Measurements from ENCODE around the gene ARVCF. TPM values are rescaled to one million over a fixed set of nuclear protein-coding genes. Genes with fewer than 3 reads are reported as not detected.

Gene ARVCF
- total and polyA plus RNA-seq, 2 donors (not counting 3 experiments of a cell fraction or from before 2014, with no cell fraction given), result 81.3 to 105 TPM

GRCh38 chr22:20004464-20004863, 12.2 kb downstream of the ARVCF start:
- H3K36me3 ChIP-seq (ENCODE audit: control insufficient read depth in 2 of 2, extremely low read depth in 1 of 2, insufficient read depth in 2 of 2, low read length in 2 of 2), result no peaks in the 10 kb centered on the region

More at GRCh38 chr22:20004464-20004863, 12.2 kb downstream of the ARVCF start:
- H3K9me1 ChIP-seq (replicated peaks; ENCODE audit: control insufficient read depth, extremely low read depth, insufficient read depth, low read length), result no peaks in the 10 kb centered on the region
- H3K27ac ChIP-seq (ENCODE audit: insufficient read depth, low read depth, low read length), result no peak overlapping the region
- H4K20me1 ChIP-seq (replicated peaks; ENCODE audit: control insufficient read depth, extremely low read depth, insufficient read depth, low read length), result no peaks in the 10 kb centered on the region
- BruUV-seq (replicated peaks), result no TSS peak
- H3K79me2 ChIP-seq (ENCODE audit: control insufficient read depth, insufficient read depth, low read length), result no peaks in the 10 kb centered on the region
- H2AFZ ChIP-seq (ENCODE audit: low read depth, low read length), result no peak overlapping the region
- H3K4me2 ChIP-seq (ENCODE audit: insufficient read depth, low read length), result no peak overlapping the region
- dilution Hi-C loops (cut with MboI; ENCODE audit: extremely low pct_ligation_motif_present, low sequenced_read_pairs) (no loop called here), intact Hi-C loops (cut with micrococcal nuclease) (no loop called here)
- ChIA-PET POLR2A (no interaction called here), CTCF (interaction anchor here (1.7 kb wide), 1 partner anchor 9 kb away, joined by 5 read pairs; no protein-coding TSS in a partner anchor)
- H3K9me3 ChIP-seq (replicated peaks; ENCODE audit: control insufficient read depth, insufficient read depth, low read length), result peaks cover 5% of the 10 kb centered on the region
- FAIRE-seq (no peak), DNase-seq (ENCODE audit: low read depth, low spot score) (no peak)
- no peak overlapping the region for H3K9ac ChIP-seq (replicated peaks; ENCODE audit: extremely low read depth, insufficient read depth, low read length)
- no peak overlapping the region for H3K4me3 ChIP-seq (replicated peaks in 1 of 3; ENCODE audit: insufficient read depth in 1 of 3, low read depth in 1 of 3, low read length in 3 of 3)
- TF ChIP-seq FOS (IDR thresholded peaks at IDR 0.05; ENCODE audit: borderline replicate concordance, insufficient read depth, low read length) (no peak), MAX (IDR thresholded peaks at IDR 0.05; ENCODE audit: insufficient read depth, insufficient read length) (no peak), CTCF (IDR thresholded peaks at IDR 0.05; ENCODE audit: extremely low read depth in 1 of 2, insufficient read depth in 1 of 2, low read depth in 1 of 2, low read length in 2 of 2) (no peak), POLR2AphosphoS5 (IDR thresholded peaks at IDR 0.05; ENCODE audit: insufficient read depth, low read depth, low read length) (no peak), MYC (IDR thresholded peaks at IDR 0.05; ENCODE audit: low read depth, low read length) (no peak), POLR2A (IDR thresholded peaks at IDR 0.05; ENCODE audit: low read depth, low read length) (no peak), JUN (IDR thresholded peaks at IDR 0.05; ENCODE audit: borderline replicate concordance, insufficient read depth, insufficient read length, low read depth) (no peak), EZH2 (IDR thresholded peaks at IDR 0.05; ENCODE audit: borderline replicate concordance, low read depth, low read length, severe bottlenecking) (no peak), GATA2 (IDR thresholded peaks at IDR 0.05; ENCODE audit: insufficient read depth, insufficient read length, low read depth, low read length) (no peak)
- H3K27me3 ChIP-seq (ENCODE audit: control insufficient read depth in 2 of 2, insufficient read depth in 2 of 2, low read length in 2 of 2), result no peaks in the 10 kb centered on the region
- peaks cover 35% of the 10 kb centered on the region for H3K4me1 ChIP-seq (ENCODE audit: control insufficient read depth, extremely low read depth, insufficient read depth, low read length)

Data from endothelial cell of umbilical vein (primary cell).